K562 (cell line): Measurements from ENCODE around the gene MPDU1. TPM values are rescaled to one million over a fixed set of nuclear protein-coding genes. Genes with fewer than 3 reads are reported as not detected.

Experiments
- BMI1 ChIP-seq: fragments of 150-350 bp; IDR thresholded peaks from 2 replicates; pipeline ENCODE4 v1.6.1; 2014; ENCODE audit warnings: low read length
- CREBBP ChIP-seq: IDR thresholded peaks from one replicate; pipeline ENCODE4 v1.6.1; 2012; ENCODE audit warnings: low read depth, mild to moderate bottlenecking, control low read depth, inconsistent platforms, low read length
- FOXA1 ChIP-seq: fragments of 450-650 bp; IDR thresholded peaks from 2 replicates; pipeline ENCODE4 v1.6.1; 2016; ENCODE audit warnings: mild to moderate bottlenecking, borderline replicate concordance
- MAFF ChIP-seq: IDR thresholded peaks from 2 replicates; pipeline ENCODE4 v1.6.1; 2012; ENCODE audit warnings: low read length, improper control_type of control experiment
- MCM3 ChIP-seq: fragments of 450-650 bp; IDR thresholded peaks from 2 replicates; pipeline ENCODE4 v1.6.1; 2016
- MED1 ChIP-seq: sonication (generic); formaldehyde crosslinking; IDR thresholded peaks from 2 replicates; pipeline ENCODE4 v1.8.1; 2023; ENCODE audit warnings: missing genetic modification reagents, borderline replicate concordance
- MGA ChIP-seq: fragments of 450-650 bp; IDR thresholded peaks from 2 replicates; pipeline ENCODE4 v1.6.1; 2016; ENCODE audit warnings: mild to moderate bottlenecking, moderate library complexity
- MYNN ChIP-seq, 2 experiments: sonication (generic); formaldehyde crosslinking in 1 of 2; IDR thresholded peaks; 2 replicates each; pipeline versions ENCODE4 v1.5.0 to v1.6.1; 2016 to 2020; ENCODE audit warnings: antibody characterized with exemption in 1 of 2, missing genetic modification reagents in 1 of 2
- NCOR1 ChIP-seq: fragments of 450-650 bp; IDR thresholded peaks from 2 replicates; pipeline ENCODE4 v1.6.1; 2016; ENCODE audit warnings: mild to moderate bottlenecking, moderate library complexity
- SREBF1 ChIP-seq: fragments of 150-350 bp; IDR thresholded peaks from 2 replicates; pipeline ENCODE4 v1.6.1; 2014; ENCODE audit warnings: antibody characterized with exemption, low read depth, low read length, borderline replicate concordance
- STAT5A ChIP-seq: IDR thresholded peaks from 2 replicates; pipeline ENCODE4 v1.6.1; 2012; ENCODE audit warnings: low read length, inconsistent platforms, borderline replicate concordance
- USF1 ChIP-seq: sonication (generic); formaldehyde crosslinking; IDR thresholded peaks from 2 replicates; pipeline ENCODE4 v1.9.0; 2022; ENCODE audit warnings: mild to moderate bottlenecking, missing genetic modification reagents
- ZBTB33 ChIP-seq: sonication (generic); formaldehyde crosslinking; IDR thresholded peaks from 2 replicates; pipeline ENCODE4 v1.8.1; 2023; ENCODE audit warnings: mild to moderate bottlenecking, missing genetic modification reagents
- ZC3H8 ChIP-seq: fragments of 450-650 bp; IDR thresholded peaks from 2 replicates; pipeline ENCODE4 v1.6.1; 2017
- ZNF778 ChIP-seq: fragments of 450-650 bp; formaldehyde crosslinking; IDR thresholded peaks from 2 replicates; pipeline ENCODE4 v1.4.0; 2020; ENCODE audit warnings: mild to moderate bottlenecking, moderate library complexity
- polyA plus RNA-seq, 8 experiments: library from polyadenylated mRNA; depleted of rRNA in 4 of 8; stranded (reverse) in 5 of 8; unstranded in 3 of 8; fragments of >200 nt; fragmentation: Nextera tagmentation in 2 of 8; fragmentation: Illumina TruSeq in 1 of 8; extraction: Ambion mirVana in 2 of 8; extraction: Trizol in 1 of 8; gene quantifications; 2 replicates each; pipeline versions ENCODE4 v1.2.1 to v1.2.3, GENCODE V29; 2011 to 2014; ENCODE audit warnings: inconsistent platforms in 1 of 8, missing spikeins in 1 of 8
- total RNA-seq, 7 experiments: library from RNA; depleted of rRNA in 6 of 7; stranded (reverse); fragments of >200 nt in 6 of 7; fragmentation: Illumina TruSeq in 2 of 7; extraction: Trizol in 2 of 7; gene quantifications; 2 replicates each; pipeline versions ENCODE4 v1.2.1 to v1.2.3, GENCODE V29; 2011 to 2021; ENCODE audit warnings: low replicate concordance in 1 of 7

MPDU1 gene
- total and polyA plus RNA-seq, 9 of the 15 experiments (the other 6 are each of a cell fraction or from before 2014, with no cell fraction given): 4.9 to 179 (median 77.1) TPM

GRCh38 chr17:7582396-7583252 is 1.0 kb upstream of the MPDU1 start (continued):
- TF ChIP-seq STAT5A (no peak), ZBTB33 (CRISPR knock-in tag) (no peak), USF1 (CRISPR knock-in tag) (peak; percentile 56), CREBBP (no peak), ZC3H8 (no peak), ZNF778 (CRISPR knock-in tag) (no peak), SREBF1 (no peak), NCOR1 (no peak), FOXA1 (no peak), MCM3 (no peak), MGA (no peak), MYNN (IDR thresholded peaks at IDR 0.05) (0 out of 2 replicates have a peak, but pooled peaks have one; percentile 7), MYNN (CRISPR knock-in tag; IDR thresholded peaks at IDR 0.05) (no peak), BMI1 (no peak), MED1 (no peak), MAFF (no peak)
